ENCODE data around the gene METTL17.

METTL17 gene

GRCh38 chr14:21043387-21043973, 53.7 kb downstream of the METTL17 start:
- no peak for DNase-seq (ENCODE audit: low read depth)

- DNase-seq (ENCODE audit: low read depth) = no peak
These were observed 54.3 kb downstream of the METTL17 start for GRCh38 chr14:21043974-21044618.
